ENCODE measurements around the gene TBCK. TPM values are rescaled to one million over a fixed set of nuclear protein-coding genes. Genes with fewer than 3 reads are reported as not detected.

Gene TBCK
- total and polyA plus RNA-seq, 2 of the 13 experiments (the other 11 are each of a cell fraction or from before 2014, with no cell fraction given) = 51.0 to 62.4 TPM

DNA sequence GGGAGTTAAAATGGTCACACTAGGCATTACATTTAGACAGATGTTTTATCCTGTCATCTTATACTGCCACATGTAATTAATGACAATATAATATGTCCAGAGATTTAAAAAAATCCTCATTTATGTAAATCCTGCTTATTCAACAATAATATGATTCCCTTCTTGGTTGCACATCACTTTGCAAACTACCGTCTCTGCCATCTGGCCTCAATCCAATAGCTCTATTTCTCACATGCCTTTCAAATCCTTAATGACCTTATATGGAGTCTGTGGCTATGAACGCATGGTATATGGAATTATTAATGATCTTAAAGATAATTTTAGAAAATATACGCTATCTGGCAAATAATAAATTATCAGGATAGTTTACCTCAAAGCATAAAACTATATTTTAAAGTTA is 276.2 kb downstream of the TBCK start:
- in situ Hi-C loops (cut with HindIII; ENCODE audit: extremely low pct_ligation_motif_present, low pct_unique_long_range_greater_than_20kb) (no loop called here), intact Hi-C loops (cut with micrococcal nuclease; ENCODE audit: unreplicated experiment) (loop anchor here (10.0 kb wide), 1 partner anchor 335 kb away; the partner anchor contains the start of genes GSTCD and INTS12)
- H3K4me1 ChIP-seq (ENCODE audit: insufficient read depth, low read length) = peaks cover 36% of the 10 kb centered on the region
- no peak for DNase-seq (ENCODE audit: low spot score)
- H3K27me3 ChIP-seq (ENCODE audit: control insufficient read depth in 1 of 2, insufficient read depth in 2 of 2, low read length in 2 of 2) = no peaks in the 10 kb centered on the region
- no peak overlapping the region for H3K4me3 ChIP-seq (replicated peaks in 1 of 3; ENCODE audit: insufficient read depth in 1 of 3, low read depth in 2 of 3, low read length in 3 of 3)
- H3K9ac ChIP-seq (ENCODE audit: insufficient read depth, low read depth, low read length) = no peak overlapping the region
- TF ChIP-seq, protein P1, sequence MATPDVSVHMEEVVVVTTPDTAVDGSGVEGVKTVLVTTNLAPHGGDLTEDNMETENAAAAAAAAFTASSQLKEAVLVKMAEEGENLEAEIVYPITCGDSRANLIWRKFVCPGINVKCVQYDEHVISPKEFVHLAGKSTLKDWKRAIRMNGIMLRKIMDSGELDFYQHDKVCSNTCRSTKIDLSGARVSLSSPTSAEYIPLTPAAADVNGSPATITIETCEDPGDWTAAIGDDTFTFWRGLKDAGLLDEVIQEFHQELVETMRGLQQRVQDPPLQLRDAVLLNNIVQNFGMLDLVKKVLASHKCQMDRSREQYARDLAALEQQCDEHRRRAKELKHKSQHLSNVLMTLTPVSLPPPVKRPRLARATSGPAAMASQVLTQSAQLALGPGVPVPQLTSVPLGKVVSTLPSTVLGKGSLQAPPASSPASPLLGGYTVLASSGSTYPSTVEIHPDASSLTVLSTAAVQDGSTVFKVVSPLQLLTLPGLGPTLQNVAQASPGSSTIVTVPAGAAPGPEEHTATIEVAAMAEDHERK (CRISPR knock-in tag; IDR thresholded peaks at IDR 0.05; ENCODE audit: low read depth) = no peak
- TF ChIP-seq, protein P2, sequence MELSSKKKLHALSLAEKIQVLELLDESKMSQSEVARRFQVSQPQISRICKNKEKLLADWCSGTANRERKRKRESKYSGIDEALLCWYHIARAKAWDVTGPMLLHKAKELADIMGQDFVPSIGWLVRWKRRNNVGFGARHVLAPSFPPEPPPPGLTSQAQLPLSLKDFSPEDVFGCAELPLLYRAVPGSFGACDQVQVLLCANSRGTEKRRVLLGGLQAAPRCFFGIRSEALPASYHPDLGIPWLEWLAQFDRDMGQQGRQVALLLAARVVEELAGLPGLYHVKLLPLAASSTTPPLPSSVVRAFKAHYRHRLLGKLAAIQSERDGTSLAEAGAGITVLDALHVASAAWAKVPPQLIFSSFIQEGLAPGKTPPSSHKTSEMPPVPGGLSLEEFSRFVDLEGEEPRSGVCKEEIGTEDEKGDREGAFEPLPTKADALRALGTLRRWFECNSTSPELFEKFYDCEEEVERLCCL (CRISPR knock-in tag; IDR thresholded peaks at IDR 0.05; ENCODE audit: borderline replicate concordance) = no peak
- TF ChIP-seq, protein P3, sequence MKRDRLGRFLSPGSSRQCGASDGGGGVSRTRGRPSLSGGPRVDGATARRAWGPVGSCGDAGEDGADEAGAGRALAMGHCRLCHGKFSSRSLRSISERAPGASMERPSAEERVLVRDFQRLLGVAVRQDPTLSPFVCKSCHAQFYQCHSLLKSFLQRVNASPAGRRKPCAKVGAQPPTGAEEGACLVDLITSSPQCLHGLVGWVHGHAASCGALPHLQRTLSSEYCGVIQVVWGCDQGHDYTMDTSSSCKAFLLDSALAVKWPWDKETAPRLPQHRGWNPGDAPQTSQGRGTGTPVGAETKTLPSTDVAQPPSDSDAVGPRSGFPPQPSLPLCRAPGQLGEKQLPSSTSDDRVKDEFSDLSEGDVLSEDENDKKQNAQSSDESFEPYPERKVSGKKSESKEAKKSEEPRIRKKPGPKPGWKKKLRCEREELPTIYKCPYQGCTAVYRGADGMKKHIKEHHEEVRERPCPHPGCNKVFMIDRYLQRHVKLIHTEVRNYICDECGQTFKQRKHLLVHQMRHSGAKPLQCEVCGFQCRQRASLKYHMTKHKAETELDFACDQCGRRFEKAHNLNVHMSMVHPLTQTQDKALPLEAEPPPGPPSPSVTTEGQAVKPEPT (CRISPR knock-in tag; IDR thresholded peaks at IDR 0.05; ENCODE audit: low read depth) = no peak
- H2AFZ ChIP-seq (ENCODE audit: low read length) = no peak overlapping the region
- H3K4me2 ChIP-seq (ENCODE audit: low read depth, low read length) = no peak overlapping the region
- ATAC-seq = no peak
- FAIRE-seq = no peak
- H3K79me2 ChIP-seq (ENCODE audit: insufficient read depth, low read length) = no peaks in the 10 kb centered on the region
- no TSS peak for BruUV-seq (replicated peaks)
- POLR2A ChIA-PET = no interaction called here
- CTCF ChIA-PET (ENCODE audit: low intra/inter-chr PET ratio, low total read pairs) = no interaction called here
- 97% methylated on average over 3 of the region's 3 CpGs for WGBS (ENCODE audit: low lambda C conversion rate)
- no peak overlapping the region for H3K27ac ChIP-seq (ENCODE audit: extremely low read length, insufficient read depth, low read length)
- H3K9me3 ChIP-seq (ENCODE audit: low read length) = no peaks in the 10 kb centered on the region
- H3K36me3 ChIP-seq (replicated peaks in 1 of 2; ENCODE audit: control insufficient read depth in 1 of 2, insufficient read depth in 2 of 2, low read length in 2 of 2) = no peaks in the 10 kb centered on the region; a peak in 1 of 5 replicates
- no peaks in the 10 kb centered on the region for H4K20me1 ChIP-seq (ENCODE audit: insufficient read depth, low read length)
